NCI-H128 (cell line): ENCODE measurements around the gene B3GNT7.
"Not testable (repeated sequence)": the region's sequence is repeated elsewhere in the genome, so short reads cannot be mapped to it uniquely, and the experiment has no call there.

Experiments used
- DNase-seq: peaks from one replicate; lab custom pipeline; 2025; ENCODE audit not compliant: unreplicated experiment; lab: John Stamatoyannopoulos, UW

B3GNT7 gene

DNA sequence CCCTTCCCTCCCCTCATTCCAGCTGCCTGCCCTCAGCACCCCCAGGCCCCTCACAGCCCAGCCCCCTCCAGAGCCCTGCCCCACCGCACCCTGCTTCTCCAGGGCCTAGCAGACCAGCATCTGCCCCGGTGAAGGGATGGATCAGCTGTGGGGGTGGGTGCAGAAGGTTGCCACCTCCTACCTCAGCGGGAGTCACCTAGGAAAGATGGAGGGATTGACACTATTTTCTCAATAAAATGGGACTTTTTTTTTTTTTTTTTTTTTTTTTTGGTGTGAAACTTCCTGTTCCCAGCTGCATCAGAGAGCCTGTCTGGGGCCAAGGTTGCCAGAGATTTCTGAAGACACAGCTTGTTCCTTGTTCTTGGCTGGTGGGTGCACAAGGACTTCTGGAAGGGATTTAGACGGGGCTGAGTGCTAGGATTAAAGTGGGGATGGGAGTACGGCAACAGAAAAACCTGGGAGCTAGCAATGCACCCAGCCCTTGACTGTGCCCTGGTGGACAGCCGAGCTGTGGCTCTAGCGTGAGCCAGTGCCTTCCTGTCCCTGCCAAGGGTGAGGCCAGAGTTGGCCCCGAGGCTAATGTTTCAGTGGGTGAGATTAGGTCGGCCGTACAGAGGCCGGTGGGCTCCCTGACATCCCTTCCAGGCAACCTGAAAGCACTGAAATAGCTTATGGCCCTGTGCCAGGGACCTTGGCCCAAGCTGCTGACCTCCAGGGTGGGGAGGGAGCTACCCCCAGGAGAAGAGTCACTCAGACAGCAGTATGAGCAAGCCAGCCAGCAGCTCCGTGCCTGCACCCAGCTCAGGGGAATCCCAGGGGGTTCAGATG is 4.6 kb downstream of the B3GNT7 start:
- DNase-seq: no peak

DNA sequence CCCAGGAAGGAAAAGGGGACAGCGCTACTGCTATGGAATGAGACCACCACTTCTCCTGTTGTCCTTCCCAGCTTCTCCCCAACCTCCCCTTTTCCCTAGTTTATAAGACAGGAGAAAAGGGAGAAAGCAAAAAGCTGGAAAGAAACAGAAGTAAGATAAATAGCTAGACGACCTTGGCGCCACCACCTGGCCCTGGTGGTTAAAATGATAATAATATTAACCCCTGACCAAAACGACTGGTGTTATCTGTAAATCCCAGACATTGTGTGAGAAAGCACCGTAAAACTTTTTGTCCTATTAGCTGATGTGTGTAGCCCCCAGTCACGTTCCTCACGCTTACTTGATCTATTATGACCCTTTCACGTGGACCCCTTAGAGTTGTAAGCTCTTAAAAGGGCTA is 5.2 kb downstream of the B3GNT7 start:
- DNase-seq: not testable (repeated sequence)

DNA sequence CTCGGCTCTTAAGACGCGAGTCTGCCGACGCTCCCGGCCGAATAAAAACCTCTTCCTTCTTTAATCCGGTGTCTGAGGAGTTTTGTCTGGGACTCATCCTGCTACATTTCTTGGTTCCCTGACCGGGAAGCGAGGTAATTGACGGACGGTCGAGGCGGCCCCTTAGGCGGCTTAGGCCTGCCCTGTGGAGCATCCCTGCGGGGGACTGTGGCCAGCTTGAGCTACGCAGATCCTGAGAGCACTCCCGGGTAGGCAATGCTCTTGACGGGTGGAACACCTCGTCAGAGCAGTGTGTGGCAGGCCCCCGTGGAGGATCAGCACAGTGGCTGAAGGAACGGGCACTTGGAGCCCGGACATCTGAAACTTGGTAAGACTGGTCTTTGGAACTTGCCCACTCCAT is 5.6 kb downstream of the B3GNT7 start:
- not testable (repeated sequence) for DNase-seq

DNA sequence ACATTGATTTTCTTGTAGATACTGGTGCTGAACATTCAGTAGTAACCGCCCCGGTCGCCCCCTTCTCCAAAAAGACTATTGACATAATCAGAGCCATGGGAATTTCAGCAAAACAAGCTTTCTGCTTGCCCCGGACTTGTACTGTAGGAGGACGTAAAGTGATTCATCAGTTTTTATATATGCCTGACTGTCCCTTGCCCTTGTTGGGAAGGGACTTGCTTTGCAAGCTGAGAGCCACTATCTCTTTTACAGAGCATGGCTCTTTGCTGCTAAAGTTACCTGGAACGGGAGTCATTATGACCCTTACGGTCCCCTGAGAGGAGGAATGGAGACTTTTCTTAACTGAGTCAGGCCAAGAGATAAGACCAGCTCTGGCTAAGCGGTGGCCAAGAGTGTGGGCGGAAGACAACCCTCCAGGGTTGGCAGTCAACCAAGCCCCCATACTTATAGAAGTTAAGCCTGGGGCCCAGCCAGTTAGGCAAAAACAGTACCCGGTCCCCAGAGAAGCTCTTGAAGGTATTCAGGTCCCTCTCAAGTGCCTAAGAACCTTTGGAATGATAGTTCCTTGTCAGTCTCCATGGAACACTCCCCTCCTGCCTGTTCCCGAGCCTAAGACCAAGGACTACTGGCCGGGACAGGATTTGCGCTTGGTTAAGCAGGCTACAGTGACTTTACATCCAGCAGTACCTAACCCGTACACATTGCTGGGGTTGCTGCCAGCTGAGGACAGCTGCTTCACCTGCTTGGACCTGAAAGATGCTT is 8.1 kb downstream of the B3GNT7 start:
- DNase-seq: not testable (repeated sequence)

DNA sequence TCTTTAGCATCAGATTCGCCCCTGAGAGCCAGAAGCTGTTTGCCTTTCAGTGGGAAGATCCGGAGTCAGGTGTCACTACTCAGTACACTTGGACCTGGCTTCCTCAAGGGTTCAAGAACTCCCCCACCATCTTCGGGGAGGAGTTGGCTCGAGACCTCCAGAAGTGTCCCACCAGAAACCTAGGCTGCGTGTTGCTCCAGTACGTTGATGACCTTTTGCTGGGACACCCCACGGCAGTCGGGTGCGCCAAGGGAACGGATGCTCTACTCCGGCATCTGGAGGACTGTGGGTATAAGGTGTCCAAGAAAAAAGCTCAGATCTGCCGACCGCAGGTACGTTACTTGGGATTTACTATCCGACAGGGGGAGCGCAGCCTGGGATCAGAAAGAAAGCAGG is 8.7 kb downstream of the B3GNT7 start:
- DNase-seq: not testable (repeated sequence)

DNA sequence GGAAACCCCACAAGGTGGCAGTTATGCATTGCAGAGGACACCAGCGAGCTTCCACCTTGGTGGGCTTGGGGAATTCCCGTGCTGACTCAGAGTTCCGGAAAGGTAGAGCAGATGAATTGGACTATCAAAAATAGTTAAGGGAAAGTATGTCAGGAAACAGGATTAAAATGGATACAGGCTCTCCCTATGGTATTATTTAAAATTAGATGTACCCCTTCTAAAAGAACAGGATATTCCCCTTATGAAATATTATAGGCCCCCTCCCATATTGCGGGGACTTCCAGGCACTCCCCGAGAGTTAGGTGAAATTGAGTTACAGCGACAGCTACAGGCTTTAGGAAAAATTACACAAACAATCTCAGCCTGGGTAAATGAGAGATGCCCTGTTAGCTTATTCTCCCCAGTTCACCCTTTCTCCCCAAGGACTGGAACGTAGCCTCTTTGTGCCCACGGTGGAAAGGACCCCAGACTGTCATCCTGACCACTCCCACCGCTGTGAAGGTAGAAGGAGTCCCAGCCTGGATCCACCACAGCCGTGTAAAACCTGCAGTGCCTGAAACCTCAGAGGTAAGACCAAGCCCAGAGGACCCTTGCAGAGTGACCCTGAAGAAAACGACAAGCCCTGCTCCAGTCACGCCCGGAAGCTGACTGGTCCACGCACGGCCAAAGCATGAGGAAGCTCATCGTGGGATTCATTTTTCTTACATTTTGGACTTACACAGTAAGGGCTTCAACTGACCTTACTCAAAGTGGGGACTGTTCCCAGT is 10.3 kb downstream of the B3GNT7 start:
- DNase-seq: not testable (repeated sequence)

DNA sequence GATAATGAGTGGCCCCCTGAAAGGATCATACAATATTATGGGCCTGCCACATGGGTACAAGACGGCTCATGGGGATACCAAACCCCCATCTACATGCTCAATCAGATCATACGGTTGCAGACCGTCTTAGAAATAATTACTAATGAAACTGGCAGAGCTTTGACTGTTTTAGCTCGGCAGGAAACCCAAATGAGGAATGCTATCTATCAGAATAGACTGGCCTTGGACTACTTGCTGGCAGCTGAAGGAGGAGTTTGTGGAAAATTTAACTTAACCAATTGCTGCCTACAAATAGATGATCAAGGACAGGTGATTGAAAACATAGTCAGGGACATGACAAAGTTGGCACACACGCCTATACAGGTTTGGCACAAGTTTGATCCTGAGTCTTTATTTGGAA is 12.2 kb downstream of the B3GNT7 start:
- DNase-seq: not testable (repeated sequence)

DNA sequence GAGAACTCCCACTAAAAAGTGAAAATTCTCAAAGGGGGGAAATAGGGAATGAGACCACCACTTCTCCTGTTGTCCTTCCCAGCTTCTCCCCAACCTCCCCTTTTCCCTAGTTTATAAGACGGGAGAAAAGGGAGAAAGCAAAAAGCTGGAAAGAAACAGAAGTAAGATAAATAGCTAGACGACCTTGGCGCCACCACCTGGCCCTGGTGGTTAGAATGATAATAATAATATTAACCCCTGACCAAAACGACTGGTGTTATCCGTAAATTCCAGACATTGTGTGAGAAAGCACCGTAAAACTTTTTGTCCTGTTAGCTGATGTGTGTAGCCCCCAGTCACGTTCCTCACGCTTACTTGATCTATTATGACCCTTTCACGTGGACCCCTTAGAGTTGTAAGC is 12.8 kb downstream of the B3GNT7 start:
- DNase-seq: not testable (repeated sequence)

DNA sequence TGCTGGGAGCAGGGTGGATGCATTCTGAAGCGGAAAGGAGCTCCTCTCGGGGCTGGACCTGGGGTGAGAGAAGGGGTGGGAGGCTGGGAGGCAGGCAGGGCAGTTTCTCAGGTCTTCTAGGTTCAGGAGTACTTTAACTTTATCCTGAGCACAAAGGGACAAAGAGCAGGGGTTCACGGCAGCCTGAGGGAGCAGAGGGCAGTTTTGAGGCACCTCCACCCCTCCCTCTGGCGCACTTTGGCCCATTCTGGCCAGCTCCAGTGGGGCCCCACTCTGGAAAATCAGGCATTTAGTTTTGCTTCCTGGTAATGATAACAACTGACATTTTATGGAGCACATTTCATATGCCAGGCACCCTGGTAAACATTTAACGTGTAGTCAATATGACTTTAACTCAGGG is 14.3 kb downstream of the B3GNT7 start:
- no peak for DNase-seq

DNA sequence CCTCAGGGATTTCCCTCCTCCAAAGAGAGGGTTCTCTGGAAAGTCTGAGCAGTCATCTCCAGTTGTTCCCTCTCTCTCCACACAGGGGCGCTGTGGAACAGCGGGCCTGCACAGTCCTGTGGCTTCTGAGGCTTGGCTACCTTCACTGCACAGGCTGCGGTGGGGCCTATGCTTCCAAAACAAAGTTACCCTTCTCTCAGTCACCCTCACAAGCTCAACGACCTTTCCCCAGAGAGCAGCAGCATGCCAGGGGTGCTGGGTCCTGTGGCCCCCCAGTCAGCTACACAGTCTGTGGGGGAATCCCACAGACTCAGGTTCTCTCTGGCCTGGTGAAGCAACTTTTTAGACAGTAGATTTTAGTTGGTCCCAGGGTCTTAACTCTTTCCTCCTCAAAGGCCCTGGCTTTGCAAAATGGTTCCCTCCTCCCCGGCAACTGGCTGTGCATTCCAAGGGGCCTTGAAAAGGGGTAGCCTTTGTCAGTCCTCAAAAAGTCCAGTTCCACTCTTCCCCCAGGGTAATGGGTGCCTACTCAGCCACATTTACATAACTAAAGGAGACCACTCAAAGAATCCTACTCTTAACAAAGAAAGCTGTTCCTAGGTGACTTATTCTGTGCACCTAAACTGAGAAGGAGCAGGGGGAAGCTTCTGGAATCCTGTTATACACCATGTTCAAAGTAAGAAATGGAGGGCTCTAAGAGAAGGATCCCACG is 14.9 kb downstream of the B3GNT7 start:
- no peak for DNase-seq

DNA sequence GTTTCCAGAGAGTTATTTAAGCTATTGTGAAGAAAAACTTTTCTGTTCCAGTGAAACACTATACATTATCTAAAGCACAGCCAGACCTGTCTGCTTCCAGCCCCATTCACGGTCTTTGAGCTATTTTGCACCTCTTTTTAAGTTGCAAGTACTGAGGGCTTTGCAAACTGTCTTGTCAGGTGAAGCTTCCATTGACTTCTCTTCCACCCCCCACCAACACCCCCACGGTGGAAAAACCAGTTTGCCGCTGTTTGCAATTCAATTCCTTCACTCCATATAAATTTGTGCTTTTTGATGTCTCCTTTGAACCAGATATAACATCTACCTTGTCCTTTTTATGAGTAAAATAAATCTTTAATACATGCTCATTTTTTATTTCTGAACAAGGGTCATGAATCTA is 15.7 kb downstream of the B3GNT7 start:
- DNase-seq: no peak

DNA sequence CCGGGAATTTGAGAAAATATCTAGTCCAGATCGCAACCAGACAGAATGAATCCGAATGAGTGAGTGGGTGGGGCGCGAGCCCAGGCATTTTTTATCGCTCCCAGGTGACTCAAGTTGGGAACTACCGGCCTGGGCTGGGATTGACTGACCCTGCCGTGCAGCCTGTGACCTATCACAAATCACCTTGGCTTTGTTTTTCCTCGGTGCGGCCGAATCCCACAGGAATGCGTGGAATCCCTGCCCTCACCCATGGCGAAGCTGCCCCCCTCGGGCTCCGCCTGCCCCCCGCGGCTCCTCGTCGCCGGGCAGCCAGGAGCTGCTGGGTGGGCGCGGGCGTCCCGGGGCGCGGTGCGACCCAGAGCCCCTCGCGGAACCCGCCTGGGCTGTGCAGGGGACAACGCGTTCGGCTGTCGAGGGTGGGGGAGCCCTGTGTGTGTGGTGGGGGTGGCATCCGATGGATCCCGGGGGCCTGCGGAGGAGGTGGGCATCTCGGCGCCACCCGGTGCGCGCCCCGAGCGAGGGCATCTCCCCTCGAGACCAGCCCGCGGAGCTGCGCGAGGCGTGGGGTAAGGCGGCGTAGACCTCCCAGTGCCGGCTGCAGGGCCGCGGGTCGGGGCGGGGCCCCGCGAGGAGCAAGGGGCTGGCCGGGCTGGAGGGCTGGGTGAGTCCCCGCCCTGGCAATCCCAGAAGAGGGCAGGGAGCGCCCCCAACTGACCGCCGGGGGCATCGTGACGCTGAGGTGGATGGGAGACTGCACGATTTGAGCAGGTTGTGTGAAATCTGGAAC is 16.5 kb downstream of the B3GNT7 start:
- DNase-seq: peak; percentile 51

DNA sequence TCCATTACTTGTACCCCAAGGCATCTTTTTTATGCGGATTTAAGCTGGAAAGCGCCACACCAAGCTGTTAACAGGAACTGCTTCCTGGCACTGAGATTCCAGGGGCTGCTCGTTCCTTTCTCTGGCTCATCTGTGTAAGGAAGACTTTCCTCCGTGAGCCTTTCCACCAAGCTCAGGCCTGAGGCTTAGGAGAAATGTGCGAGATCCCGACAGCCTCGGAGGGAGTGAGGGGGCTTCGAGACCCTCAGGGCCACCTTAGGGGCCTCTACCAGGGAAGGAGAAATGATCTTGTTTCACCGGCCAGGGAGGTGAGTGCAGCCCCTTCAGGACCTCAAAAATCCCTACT is 17.1 kb downstream of the B3GNT7 start:
- DNase-seq: no peak

DNA sequence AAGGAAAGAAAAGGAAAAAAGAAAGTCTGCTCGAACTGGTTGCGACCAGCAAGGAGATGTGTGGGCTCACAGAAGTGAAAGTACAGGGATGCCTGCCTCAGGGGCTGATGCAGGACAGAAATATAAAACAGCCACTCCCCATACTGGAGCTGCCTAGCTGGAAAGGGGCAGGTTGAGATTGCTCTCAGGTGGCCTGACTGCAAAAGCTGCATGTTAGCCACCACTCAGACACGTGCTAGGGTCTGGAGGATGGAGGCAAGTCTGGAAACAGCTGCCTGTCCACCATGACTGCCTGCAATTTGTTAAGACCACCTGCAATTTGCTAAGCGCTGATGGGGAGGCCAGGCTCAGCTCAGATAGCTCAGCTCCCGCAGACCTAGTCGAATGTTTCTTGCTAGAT is 17.9 kb downstream of the B3GNT7 start:
- no peak for DNase-seq

DNA sequence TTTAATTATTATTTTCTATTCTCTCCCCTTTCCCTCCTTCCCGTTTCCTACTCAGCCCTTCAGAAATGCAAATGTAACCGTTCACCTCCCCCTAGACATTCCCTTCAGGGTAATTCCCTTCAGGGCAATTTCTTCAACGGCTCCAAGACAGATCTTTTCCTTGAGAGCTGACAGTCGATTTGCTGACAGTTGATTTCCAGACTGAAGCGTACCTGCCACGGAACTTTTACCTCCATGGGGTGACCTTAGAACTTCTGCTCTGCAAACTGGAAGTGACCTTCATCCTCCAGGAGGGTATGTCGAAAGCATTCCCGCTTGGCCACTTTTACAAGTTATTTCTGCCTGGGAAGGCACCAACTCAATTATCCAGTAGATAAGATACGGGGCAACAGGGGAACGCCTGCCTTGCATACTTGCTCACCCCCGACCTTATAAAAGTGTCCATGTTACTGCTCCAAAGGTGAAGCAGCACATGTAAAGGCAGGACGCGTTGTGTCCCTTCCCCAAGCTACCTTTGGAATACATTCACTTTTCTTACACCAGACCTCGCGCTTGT is 18.5 kb downstream of the B3GNT7 start:
- no peak for DNase-seq

DNA sequence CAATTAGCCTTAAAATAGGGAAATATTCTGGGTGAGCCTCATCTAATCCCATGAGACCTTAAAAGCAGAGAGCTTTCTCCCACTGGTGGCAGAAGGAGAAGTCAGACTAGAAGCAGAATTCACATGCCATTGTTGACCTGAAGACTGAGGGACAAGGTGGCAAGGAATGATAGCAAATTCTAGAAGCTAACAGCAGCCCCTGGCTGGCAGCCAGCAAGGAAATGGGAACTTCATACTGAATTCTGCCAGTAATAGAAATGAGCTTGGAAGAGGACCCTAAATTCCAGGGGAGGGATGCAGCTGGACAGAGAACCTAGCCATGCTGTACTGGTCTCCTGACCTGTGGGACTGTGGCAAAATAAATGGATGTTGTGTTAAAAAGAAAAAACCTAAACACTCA is 19.5 kb downstream of the B3GNT7 start:
- DNase-seq: no peak

DNA sequence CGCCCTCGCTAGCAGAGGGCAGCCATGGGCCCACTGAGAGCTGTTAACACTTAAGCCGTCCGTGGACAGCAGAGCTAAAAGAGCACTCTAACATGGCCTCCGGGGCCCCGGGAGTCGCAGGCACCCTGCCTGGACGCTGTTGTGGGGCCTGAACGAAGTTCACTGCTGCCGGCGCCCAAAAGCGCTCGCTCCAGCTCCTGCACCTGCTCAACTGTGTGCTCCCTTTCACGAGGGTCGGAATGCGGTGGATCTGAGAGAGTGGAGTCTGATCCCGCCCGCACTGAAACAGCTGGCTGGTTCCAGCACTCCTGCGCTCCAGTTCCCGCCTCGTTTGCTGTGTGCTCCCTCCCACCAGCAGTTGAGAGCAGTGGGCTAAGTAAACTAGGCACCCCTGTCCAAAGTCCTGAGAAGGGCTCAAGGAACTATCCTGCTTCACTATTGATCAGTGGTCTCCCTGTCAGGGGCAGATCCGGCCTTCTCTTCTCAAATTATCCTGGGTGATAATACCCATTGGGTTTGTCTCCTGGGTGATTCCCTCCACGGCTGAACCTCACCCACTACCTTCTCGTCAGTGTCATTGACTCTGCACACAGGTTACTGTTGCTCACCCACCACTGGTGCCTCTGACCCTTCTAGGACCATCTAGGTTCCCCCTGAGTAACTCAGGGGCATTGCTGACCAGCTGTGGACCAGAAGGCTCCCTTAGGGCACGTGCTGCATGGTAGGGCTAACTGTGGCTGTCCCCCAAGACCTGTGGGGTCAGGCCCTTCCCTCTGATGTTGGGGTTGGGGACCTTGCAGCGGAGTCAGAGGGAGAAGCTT is 23.5 kb downstream of the B3GNT7 start:
- no peak for DNase-seq

DNA sequence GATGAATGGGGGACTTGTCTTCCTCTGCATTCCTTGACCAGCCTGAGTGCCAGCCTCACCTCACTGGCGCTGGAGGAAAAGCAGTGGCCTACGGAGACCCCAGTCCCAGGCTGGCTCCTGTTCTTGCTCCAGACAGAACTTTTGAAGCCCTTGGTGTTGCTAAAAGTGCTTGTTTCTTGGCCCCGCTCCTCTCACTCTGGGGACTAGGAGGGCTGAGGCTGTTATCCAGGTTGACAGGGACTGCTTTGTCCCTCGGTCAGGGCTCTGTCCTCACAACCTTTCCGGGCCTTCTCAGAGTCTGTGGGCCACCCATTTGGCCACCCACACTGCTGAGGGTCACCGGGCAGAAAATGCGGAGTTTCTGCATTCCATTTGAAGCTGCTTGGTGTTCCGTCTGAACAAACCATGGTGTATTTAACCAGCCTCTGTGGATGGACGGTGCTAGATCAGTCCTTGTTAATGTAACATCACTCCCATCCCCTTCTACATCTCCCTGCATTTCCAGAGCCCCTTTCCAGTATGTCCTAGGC is 25.6 kb downstream of the B3GNT7 start:
- DNase-seq: no peak

DNA sequence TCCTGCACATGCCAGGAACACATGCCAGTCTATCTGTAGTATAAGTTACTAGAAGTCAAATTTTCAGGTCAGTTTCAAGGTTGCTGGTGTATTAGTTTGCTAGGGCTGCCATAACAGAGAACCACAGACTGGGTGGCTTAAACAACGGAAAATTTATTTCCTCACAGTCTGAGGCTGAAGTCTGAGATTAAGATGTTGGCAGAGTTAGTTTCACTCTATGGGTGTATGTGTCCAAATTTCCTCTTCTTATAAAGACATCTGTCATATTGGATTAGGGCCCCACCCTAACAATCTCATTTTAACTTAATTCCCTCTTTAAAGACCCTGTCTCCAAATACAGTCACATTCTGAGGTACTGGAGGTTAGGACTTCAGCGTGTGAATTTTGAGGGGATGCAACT is 26.5 kb downstream of the B3GNT7 start:
- DNase-seq: no peak
